Activated CD4-positive, alpha-beta memory T cell treated with anti-CD3 and anti-CD28 coated beads for 36 hours (primary cell): ENCODE measurements around the gene D2HGDH. TPM values are rescaled to one million over a fixed set of nuclear protein-coding genes. Genes with fewer than 3 reads are reported as not detected.

Experiments used
- CTCF ChIA-PET: fragments of 350-600 bp; sonication (Branson Sonifier 250); formaldehyde crosslinking; loops from one replicate; lab custom pipeline; 2021; ENCODE audit warnings: antibody characterized with exemption, inconsistent platforms; lab: Charles Lee
- POLR2A ChIA-PET: fragments of 350-600 bp; sonication (Branson Sonifier 250); formaldehyde crosslinking; loops from one replicate; lab custom pipeline; 2021; ENCODE audit warnings: antibody characterized with exemption; lab: Charles Lee
- DNase-seq: peaks from one replicate; pipeline ENCODE4 v3.0.0-alpha.2; 2020
- H3K27ac Mint-ChIP-seq: one replicate; pipeline ENCODE4 v1.8.0; 2021; ENCODE audit warnings: mixed read lengths
- H3K27me3 Mint-ChIP-seq: one replicate; pipeline ENCODE4 v1.8.0; 2021; ENCODE audit warnings: mixed read lengths
- H3K36me3 Mint-ChIP-seq: one replicate; pipeline ENCODE4 v1.8.0; 2021; ENCODE audit warnings: mixed read lengths
- H3K4me1 Mint-ChIP-seq: one replicate; pipeline ENCODE4 v1.8.0; 2021; ENCODE audit warnings: low read depth, mixed read lengths
- H3K4me3 Mint-ChIP-seq: one replicate; pipeline ENCODE4 v1.8.0; 2021; ENCODE audit warnings: mild to moderate bottlenecking, mixed read lengths
- H3K9me3 Mint-ChIP-seq: one replicate; pipeline ENCODE4 v1.8.0; 2021; ENCODE audit warnings: mixed read lengths
- intact Hi-C: fragments of 100-400 bp; cut with micrococcal nuclease; formaldehyde crosslinking; loops from one replicate; pipeline ENCODE4 v1.15.1; 2023
- total RNA-seq, 2 experiments: library from RNA; stranded (reverse); gene quantifications; one replicate each; pipeline ENCODE4 v1.2.3, GENCODE V29; 2021

The D2HGDH gene
- 10 to 100 TPM; 27.5 to 28.2 TPM for total RNA-seq

GRCh38 chr2:241734467-241735208 is at the start of gene D2HGDH:
Gene D2HGDH (plus strand): TSS chr2:241734630. CDS start chr2:241735225, 595 bp downstream.
- H3K9me3 Mint-ChIP-seq, result no peaks in the 10 kb centered on the region
- POLR2A ChIA-PET, result interaction anchor here (1.0 to 1.9 kb wide), 8 partner anchors 29 to 151 kb away, joined by 3 to 11 read pairs (median 4); partner anchors contain the start of genes ATG4B and ING5
- peak within 1 kb of the TSS; percentile 81 for H3K4me3 Mint-ChIP-seq
- H3K27ac Mint-ChIP-seq, result peak within 1 kb of the TSS; percentile 70
- peaks cover 49% of the 10 kb centered on the region for H3K4me1 Mint-ChIP-seq
- H3K36me3 Mint-ChIP-seq, result peaks cover 4% of the 10 kb centered on the region
- no peaks in the 10 kb centered on the region for H3K27me3 Mint-ChIP-seq
- intact Hi-C loops, result loop anchor here (1.0 to 5.0 kb wide), 5 partner anchors 32 to 377 kb away; partner anchors contain the start of genes DTYMK, FARP2 and ING5
- CTCF ChIA-PET, result interaction anchor here (1.2 to 6.7 kb wide), 8 partner anchors 27 to 144 kb away, joined by 3 to 50 read pairs (median 8); partner anchors contain the start of genes ING5 and RTP5
- DNase-seq, result peak; percentile 95

GRCh38 chr2:241686324-241686649 is 48.1 kb upstream of the D2HGDH start:
- H3K27me3 Mint-ChIP-seq, result no peaks in the 10 kb centered on the region
- peaks cover 30% of the 10 kb centered on the region for H3K36me3 Mint-ChIP-seq
- POLR2A ChIA-PET, result interaction anchor here (0.7 to 4.1 kb wide), 10 partner anchors 9 to 370 kb away, joined by 3 to 53 read pairs (median 4); partner anchors contain the start of genes ATG4B, ING5 and THAP4
- peak overlapping the region; percentile 98 for H3K4me3 Mint-ChIP-seq
- intact Hi-C loops, result loop anchor here (1.0 to 5.0 kb wide), 7 partner anchors 15 to 369 kb away; partner anchors contain the start of genes D2HGDH, FARP2, HDLBP and SEPTIN2
- H3K27ac Mint-ChIP-seq, result peak overlapping the region; percentile 68
- CTCF ChIA-PET, result interaction anchor here (0.7 to 3.9 kb wide), 7 partner anchors 14 to 192 kb away, joined by 3 to 40 read pairs (median 3); partner anchors contain the start of gene ING5
- no peak for DNase-seq
- no peaks in the 10 kb centered on the region for H3K9me3 Mint-ChIP-seq
- H3K4me1 Mint-ChIP-seq, result peaks cover 27% of the 10 kb centered on the region

GRCh38 chr2:241686650-241687425 is 47.6 kb upstream of the D2HGDH start, which contains the start of gene DTYMK:
Gene DTYMK (minus strand): TSS chr2:241686815. CDS start chr2:241686783, 32 bp downstream.
- DNase-seq, result peak; percentile 97
- no peaks in the 10 kb centered on the region for H3K27me3 Mint-ChIP-seq
- peaks cover 27% of the 10 kb centered on the region for H3K4me1 Mint-ChIP-seq
- H3K27ac Mint-ChIP-seq, result peak within 1 kb of the TSS; percentile 93
- ChIA-PET POLR2A (interaction anchor here (0.6 to 4.1 kb wide), 11 partner anchors 10 to 370 kb away, joined by 3 to 53 read pairs (median 3); partner anchors contain the start of genes ATG4B, ING5 and THAP4), CTCF (interaction anchor here (0.6 to 3.9 kb wide), 10 partner anchors 14 to 506 kb away, joined by 3 to 40 read pairs (median 3); partner anchors contain the start of gene ING5)
- peak within 1 kb of the TSS; percentile 98 for H3K4me3 Mint-ChIP-seq
- H3K36me3 Mint-ChIP-seq, result peaks cover 27% of the 10 kb centered on the region
- intact Hi-C loops, result loop anchor here (1.0 to 5.0 kb wide), 7 partner anchors 14 to 370 kb away; partner anchors contain the start of genes D2HGDH, FARP2, HDLBP and SEPTIN2
- H3K9me3 Mint-ChIP-seq, result no peaks in the 10 kb centered on the region

GRCh38 chr2:241689306-241689705 is 45.1 kb upstream of the D2HGDH start:
- intact Hi-C loops, result loop anchor here (5.0 kb wide), 2 partner anchors 332 to 372 kb away; partner anchors contain the start of genes FARP2, HDLBP and SEPTIN2
- Mint-ChIP-seq H3K27me3 (no peaks in the 10 kb centered on the region), H3K27ac (peak overlapping the region; percentile 60), H3K4me3 (peak overlapping the region; percentile 23), H3K36me3 (peaks cover 21% of the 10 kb centered on the region), H3K4me1 (peaks cover 24% of the 10 kb centered on the region), H3K9me3 (no peaks in the 10 kb centered on the region)
- CTCF ChIA-PET, result interaction anchor here (1.6 to 3.9 kb wide), 4 partner anchors 11 to 189 kb away, joined by 3 to 40 read pairs (median 6); partner anchors contain the start of genes ATG4B and ING5
- DNase-seq, result peak; percentile 28
- POLR2A ChIA-PET, result interaction anchor here (1.6 to 4.1 kb wide), 3 partner anchors 9 to 13 kb away, joined by 3 to 53 read pairs (median 15); partner anchors contain the start of gene ING5

GRCh38 chr2:241690202-241690717 is 44.2 kb upstream of the D2HGDH start:
- Mint-ChIP-seq H3K4me3 (no peak overlapping the region), H3K4me1 (peaks cover 20% of the 10 kb centered on the region), H3K9me3 (no peaks in the 10 kb centered on the region), H3K27me3 (no peaks in the 10 kb centered on the region), H3K36me3 (peaks cover 15% of the 10 kb centered on the region), H3K27ac (no peak overlapping the region)
- CTCF ChIA-PET, result interaction anchor here (0.7 kb wide), 1 partner anchor 47 kb away, joined by 3 read pairs; no protein-coding TSS in a partner anchor
- intact Hi-C loops, result no loop called here
- no peak for DNase-seq
- POLR2A ChIA-PET, result no interaction called here

GRCh38 chr2:241692448-241692847 is 42.0 kb upstream of the D2HGDH start:
- peaks cover 13% of the 10 kb centered on the region for H3K4me1 Mint-ChIP-seq
- ChIA-PET CTCF (interaction anchor here (1.0 to 1.1 kb wide), 2 partner anchors 10 to 186 kb away, joined by 3 to 5 read pairs; partner anchors contain the start of gene ING5), POLR2A (interaction anchor here (1.7 kb wide), 1 partner anchor 9 kb away, joined by 8 read pairs; the partner anchor contains the start of gene ING5)
- no peaks in the 10 kb centered on the region for H3K27me3 Mint-ChIP-seq
- no peaks in the 10 kb centered on the region for H3K9me3 Mint-ChIP-seq
- DNase-seq, result no peak
- H3K4me3 Mint-ChIP-seq, result no peak overlapping the region
- H3K27ac Mint-ChIP-seq, result no peak overlapping the region
- intact Hi-C loops, result no loop called here
- H3K36me3 Mint-ChIP-seq, result peaks cover 18% of the 10 kb centered on the region

- H3K4me3 Mint-ChIP-seq, result no peak overlapping the region
- DNase-seq, result no peak
- no peaks in the 10 kb centered on the region for H3K9me3 Mint-ChIP-seq
- no peaks in the 10 kb centered on the region for H3K27me3 Mint-ChIP-seq
- H3K27ac Mint-ChIP-seq, result no peak overlapping the region
- ChIA-PET CTCF (no interaction called here), POLR2A (interaction anchor here (0.7 kb wide), 1 partner anchor 183 kb away, joined by 3 read pairs; no protein-coding TSS in a partner anchor)
- intact Hi-C loops, result no loop called here
- H3K4me1 Mint-ChIP-seq, result peaks cover 12% of the 10 kb centered on the region
- peaks cover 13% of the 10 kb centered on the region for H3K36me3 Mint-ChIP-seq
Measured at GRCh38 chr2:241695651-241696050, 38.8 kb upstream of the D2HGDH start.

- ChIA-PET POLR2A (interaction anchor here (0.6 to 4.2 kb wide), 9 partner anchors 9 to 256 kb away, joined by 3 to 53 read pairs (median 7); partner anchors contain the start of genes ATG4B, D2HGDH and DTYMK), CTCF (interaction anchor here (0.6 to 4.7 kb wide), 7 partner anchors 13 to 1187 kb away, joined by 3 to 50 read pairs (median 4); partner anchors contain the start of genes D2HGDH and DTYMK)
- Mint-ChIP-seq H3K9me3 (no peaks in the 10 kb centered on the region), H3K27me3 (no peaks in the 10 kb centered on the region), H3K4me1 (peaks cover 25% of the 10 kb centered on the region), H3K4me3 (peak overlapping the region; percentile 84), H3K36me3 (peaks cover 9% of the 10 kb centered on the region), H3K27ac (peak overlapping the region; percentile 89)
- intact Hi-C loops, result loop anchor here (1.0 to 5.0 kb wide), 3 partner anchors 15 to 384 kb away; partner anchors contain the start of genes DTYMK, FARP2, HDLBP and SEPTIN2
- no peak for DNase-seq
Measured at GRCh38 chr2:241701149-241701398, 33.4 kb upstream of the D2HGDH start.

- CTCF ChIA-PET, result interaction anchor here (0.6 to 4.7 kb wide), 12 partner anchors 9 to 177 kb away, joined by 3 to 50 read pairs (median 5); partner anchors contain the start of genes D2HGDH and DTYMK
- Mint-ChIP-seq H3K9me3 (peaks cover 1% of the 10 kb centered on the region), H3K27ac (peak within 1 kb of the TSS; percentile 89), H3K36me3 (peaks cover 12% of the 10 kb centered on the region), H3K27me3 (no peaks in the 10 kb centered on the region), H3K4me1 (peaks cover 25% of the 10 kb centered on the region), H3K4me3 (peak within 1 kb of the TSS; percentile 84)
- peak; percentile 97 for DNase-seq
- intact Hi-C loops, result loop anchor here (1.0 to 5.0 kb wide), 6 partner anchors 15 to 384 kb away; partner anchors contain the start of genes D2HGDH, DTYMK, FARP2 and HDLBP
- POLR2A ChIA-PET, result interaction anchor here (0.6 to 4.2 kb wide), 11 partner anchors 9 to 182 kb away, joined by 3 to 53 read pairs (median 6); partner anchors contain the start of genes ATG4B, D2HGDH and DTYMK
Measured at GRCh38 chr2:241701399-241702154, 32.9 kb upstream of the D2HGDH start, which contains the start of gene ING5. Gene ING5 (plus strand): TSS chr2:241702039. CDS start chr2:241702066, 27 bp downstream.
